Rectal smooth muscle tissue (tissue), 1 donor: ENCODE data around the gene KRTAP3-1.
"Not testable (repeated sequence)": the region's sequence is repeated elsewhere in the genome, so short reads cannot be mapped to it uniquely, and the experiment has no call there.

ENCODE experiments used
- H3K27ac ChIP-seq: one replicate; pipeline ENCODE4 v1.7.0; 2013; ENCODE audit warnings: low read depth, low read length, inconsistent platforms
- H3K27me3 ChIP-seq: one replicate; pipeline ENCODE4 v1.7.0; 2013; ENCODE audit warnings: low read length; ENCODE audit not compliant: control insufficient read depth, insufficient read depth
- H3K36me3 ChIP-seq: one replicate; pipeline ENCODE4 v1.7.0; 2013; ENCODE audit warnings: low read length; ENCODE audit not compliant: control insufficient read depth, insufficient read depth
- H3K4me1 ChIP-seq: one replicate; pipeline ENCODE4 v1.7.0; 2013; ENCODE audit warnings: low read length; ENCODE audit not compliant: control insufficient read depth, insufficient read depth
- H3K4me3 ChIP-seq: one replicate; pipeline ENCODE4 v1.7.0; 2013; ENCODE audit warnings: low read length
- H3K9ac ChIP-seq: one replicate; pipeline ENCODE4 v1.7.0; 2013; ENCODE audit warnings: low read length

The KRTAP3-1 gene

DNA sequence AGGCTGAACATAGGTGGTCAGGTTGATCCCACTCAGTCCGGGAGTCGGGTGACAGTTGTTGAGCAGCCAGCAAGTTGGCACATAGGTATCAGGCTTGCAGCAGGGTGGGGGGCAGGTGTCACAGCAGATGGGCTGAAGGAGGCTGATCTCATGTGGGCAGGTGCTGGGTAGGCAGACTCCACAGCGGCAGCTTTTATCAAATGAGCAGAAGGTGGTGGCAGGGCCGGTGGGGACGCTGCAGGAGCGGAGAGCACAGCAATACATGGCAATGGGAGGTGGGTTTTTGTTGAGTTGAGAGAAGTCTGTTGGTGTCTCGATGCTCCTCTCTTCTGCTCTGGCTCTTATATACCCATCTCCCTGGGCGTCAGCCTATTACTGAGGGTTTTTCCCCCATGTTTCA is at the start of gene KRTAP3-1:
Gene KRTAP3-1 (minus strand): TSS at position 318 of the 400 bp plus-strand sequence. CDS start 54 bp downstream, at position 264.
- Histone ChIP-seq H3K27ac (no peak within 1 kb of the TSS), H3K9ac (no peak within 1 kb of the TSS), H3K4me3 (no peak within 1 kb of the TSS), H3K36me3 (no peaks in the 10 kb centered on the region), H3K4me1 (no peaks in the 10 kb centered on the region), H3K27me3 (no peaks in the 10 kb centered on the region)

- Histone ChIP-seq H3K4me1 (no peaks in the 10 kb centered on the region), H3K27ac (no peak overlapping the region), H3K9ac (no peak overlapping the region), H3K27me3 (peaks cover 3% of the 10 kb centered on the region), H3K4me3 (no peak overlapping the region), H3K36me3 (no peaks in the 10 kb centered on the region)
Measured at GRCh38 chr17:41057547-41057946, 48.6 kb upstream of the KRTAP3-1 start.

- H3K36me3 ChIP-seq, H3K9ac ChIP-seq, H3K27me3 ChIP-seq, H3K4me1 ChIP-seq, H3K4me3 ChIP-seq, H3K27ac ChIP-seq: not testable (repeated sequence)
Measured at GRCh38 chr17:41055130-41055529, 46.2 kb upstream of the KRTAP3-1 start, which contains the start of gene KRTAP2-2. Gene KRTAP2-2, minus strand, starts transcription at chr17:41055230. Its CDS starts 19 bp downstream, at chr17:41055211.

DNA sequence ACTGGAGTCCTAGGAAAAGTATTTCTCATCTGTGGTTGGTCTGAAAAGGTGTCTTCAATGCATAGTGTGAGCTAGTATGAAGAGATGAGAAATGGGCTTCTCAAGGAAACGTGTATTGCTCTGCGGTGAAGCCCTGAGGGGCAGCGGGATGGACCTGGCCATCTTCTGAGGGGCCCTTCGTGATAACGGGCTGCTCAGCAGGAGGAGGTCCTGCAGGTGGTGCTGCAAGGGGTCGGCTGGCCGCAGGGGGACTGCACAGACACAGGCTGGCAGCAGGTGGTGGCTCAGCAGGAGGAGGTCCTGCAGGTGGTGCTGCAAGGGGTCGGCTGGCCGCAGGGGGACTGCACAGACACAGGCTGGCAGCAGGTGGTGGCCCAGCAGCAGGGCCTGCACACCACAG is 45.6 kb upstream of the KRTAP3-1 start:
- H3K4me3 ChIP-seq, H3K36me3 ChIP-seq, H3K27ac ChIP-seq, H3K27me3 ChIP-seq, H3K4me1 ChIP-seq, H3K9ac ChIP-seq: not testable (repeated sequence)

DNA sequence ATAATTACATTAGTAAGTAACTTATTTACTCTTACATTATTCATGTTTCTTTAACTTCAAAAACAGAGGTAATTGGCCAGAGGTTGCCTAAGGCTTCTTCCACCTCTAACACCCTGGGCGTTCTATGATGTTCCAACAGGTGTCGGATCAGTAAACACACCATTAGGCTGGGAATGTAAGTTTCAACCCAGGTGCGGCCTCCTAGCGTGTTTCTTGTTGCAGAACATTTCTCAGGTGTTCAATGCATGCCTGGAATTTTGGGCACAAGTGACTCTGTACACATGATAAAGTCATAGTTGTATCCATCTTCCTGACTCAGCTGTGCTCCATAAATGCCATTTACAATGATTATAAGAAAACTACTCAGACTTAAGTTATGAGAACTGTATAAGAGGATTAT is 45.1 kb upstream of the KRTAP3-1 start:
- Histone ChIP-seq H3K4me1 (no peaks in the 10 kb centered on the region), H3K27me3 (no peaks in the 10 kb centered on the region), H3K27ac (no peak overlapping the region), H3K9ac (no peak overlapping the region), H3K4me3 (no peak overlapping the region), H3K36me3 (no peaks in the 10 kb centered on the region)

DNA sequence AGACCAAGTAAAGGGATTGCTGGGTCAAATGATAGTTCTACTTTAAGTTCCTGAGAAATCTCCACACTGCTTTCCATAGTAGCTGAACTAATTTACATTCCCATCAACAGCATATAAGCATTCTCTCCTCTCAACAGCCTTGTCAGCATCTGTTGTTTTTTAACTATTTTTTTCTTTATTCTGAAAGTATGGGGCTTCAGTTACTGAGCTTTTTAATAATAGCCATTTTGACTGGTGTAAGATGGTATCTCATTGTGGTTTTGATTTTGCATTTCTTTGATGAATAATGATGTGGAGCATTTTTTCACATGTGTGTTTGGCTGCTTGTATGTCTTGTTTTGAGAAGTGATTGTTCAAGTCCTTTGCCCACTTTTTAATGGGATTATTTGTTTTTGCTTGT is 43.6 kb upstream of the KRTAP3-1 start:
- Histone ChIP-seq H3K9ac (no peak overlapping the region), H3K36me3 (no peaks in the 10 kb centered on the region), H3K27ac (no peak overlapping the region), H3K4me1 (no peaks in the 10 kb centered on the region), H3K27me3 (no peaks in the 10 kb centered on the region), H3K4me3 (no peak overlapping the region)

- no peaks in the 10 kb centered on the region for H3K4me1 ChIP-seq
- no peak overlapping the region for H3K9ac ChIP-seq
- no peak overlapping the region for H3K4me3 ChIP-seq
- H3K27ac ChIP-seq, result no peak overlapping the region
- no peaks in the 10 kb centered on the region for H3K36me3 ChIP-seq
- no peaks in the 10 kb centered on the region for H3K27me3 ChIP-seq
Measured at GRCh38 chr17:41049110-41049509, 40.2 kb upstream of the KRTAP3-1 start.

DNA sequence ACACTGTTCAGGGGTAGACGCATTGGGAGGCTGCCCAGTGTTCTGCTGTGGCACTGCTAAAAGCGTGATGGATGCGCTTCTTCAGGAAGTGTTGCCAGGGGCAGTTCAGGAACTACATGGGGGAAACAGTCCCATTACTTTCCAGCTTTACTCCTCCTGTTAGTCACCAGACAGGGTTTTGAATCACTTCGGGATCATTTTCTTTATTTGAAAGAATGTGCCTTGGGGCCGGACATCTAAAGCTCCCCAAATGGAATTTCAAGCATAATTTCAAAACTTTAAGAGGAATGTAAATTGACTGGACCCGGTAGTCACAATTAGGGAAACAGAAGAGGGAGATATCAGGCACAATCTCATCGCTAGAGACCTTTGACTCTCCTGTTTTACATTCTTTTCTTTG is 39.5 kb upstream of the KRTAP3-1 start:
- no peaks in the 10 kb centered on the region for H3K4me1 ChIP-seq
- no peak overlapping the region for H3K9ac ChIP-seq
- H3K4me3 ChIP-seq, result no peak overlapping the region
- H3K27ac ChIP-seq, result no peak overlapping the region
- no peaks in the 10 kb centered on the region for H3K27me3 ChIP-seq
- no peaks in the 10 kb centered on the region for H3K36me3 ChIP-seq

DNA sequence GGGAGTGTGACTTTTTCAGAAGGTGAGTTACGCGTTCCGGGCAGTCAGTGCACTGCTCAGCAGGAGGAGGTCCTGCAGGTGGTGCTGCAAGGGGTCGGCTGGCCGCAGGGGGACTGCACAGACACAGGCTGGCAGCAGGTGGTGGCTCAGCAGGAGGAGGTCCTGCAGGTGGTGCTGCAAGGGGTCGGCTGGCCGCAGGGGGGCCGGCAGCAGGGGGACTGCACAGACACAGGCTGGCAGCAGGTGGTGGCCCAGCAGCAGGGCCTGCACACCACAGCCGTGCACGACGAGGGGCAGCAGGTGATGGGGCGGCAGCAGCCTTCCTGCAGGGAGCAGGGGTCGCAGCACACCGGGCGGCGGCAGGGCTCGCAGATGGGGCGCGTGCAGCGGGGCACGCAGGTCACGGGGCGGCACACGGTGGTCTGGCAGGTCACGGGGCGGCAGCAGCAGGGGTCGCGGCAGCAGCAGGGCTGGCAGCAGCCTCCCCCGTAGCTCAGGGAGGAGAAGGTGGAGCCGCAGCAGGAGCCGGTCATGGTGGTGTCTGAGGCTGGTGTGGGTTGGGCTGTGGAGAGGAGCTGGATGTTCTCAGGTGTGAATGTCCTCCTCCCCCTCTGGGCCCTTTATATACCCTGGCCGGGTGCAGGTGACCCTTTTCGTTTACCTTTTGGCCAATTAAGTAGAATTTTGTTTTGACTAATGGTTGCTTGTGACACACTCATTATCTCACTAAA is 38.0 kb upstream of the KRTAP3-1 start, which contains the start of gene KRTAP2-1:
Gene KRTAP2-1 (minus strand): TSS at position 582 of the 731 bp plus-strand sequence. CDS start 49 bp downstream, at position 533.
- H3K27me3 ChIP-seq, H3K27ac ChIP-seq, H3K4me3 ChIP-seq, H3K9ac ChIP-seq, H3K36me3 ChIP-seq, H3K4me1 ChIP-seq: not testable (repeated sequence)

- Histone ChIP-seq H3K9ac (no peak overlapping the region), H3K36me3 (no peaks in the 10 kb centered on the region), H3K4me3 (no peak overlapping the region), H3K27me3 (no peaks in the 10 kb centered on the region), H3K4me1 (no peaks in the 10 kb centered on the region), H3K27ac (no peak overlapping the region)
Measured at GRCh38 chr17:41042953-41043352, 34.0 kb upstream of the KRTAP3-1 start.

- H3K4me3 ChIP-seq, H3K27ac ChIP-seq, H3K27me3 ChIP-seq, H3K9ac ChIP-seq, H3K36me3 ChIP-seq, H3K4me1 ChIP-seq: not testable (repeated sequence)
Measured at GRCh38 chr17:41040783-41041571, 32.0 kb upstream of the KRTAP3-1 start, which contains the start of gene KRTAP1-1. Gene KRTAP1-1, minus strand, starts transcription at chr17:41041450. Its CDS starts 53 bp downstream, at chr17:41041397.

GRCh38 chr17:41037853-41038350 is 29.0 kb upstream of the KRTAP3-1 start:
- H3K9ac ChIP-seq, result no peak overlapping the region
- H3K36me3 ChIP-seq, result no peaks in the 10 kb centered on the region
- no peak overlapping the region for H3K27ac ChIP-seq
- H3K4me1 ChIP-seq, result no peaks in the 10 kb centered on the region
- H3K27me3 ChIP-seq, result no peaks in the 10 kb centered on the region
- H3K4me3 ChIP-seq, result no peak overlapping the region
